Measurements from ENCODE around the gene XRCC5. TPM values are rescaled to one million over a fixed set of nuclear protein-coding genes. Genes with fewer than 3 reads are reported as not detected.
"Not testable (repeated sequence)": the region's sequence is repeated elsewhere in the genome, so short reads cannot be mapped to it uniquely, and the experiment has no call there.

Gene XRCC5
- total RNA-seq, 1 donor from 2014 or later, result 430 TPM

GRCh38 chr2:216202626-216203250, 93.6 kb downstream of the XRCC5 start:
- H3K27ac Mint-ChIP-seq, result peak overlapping the region; percentile 25

GRCh38 chr2:216205486-216205885, 96.3 kb downstream of the XRCC5 start:
- intact Hi-C loops (cut with micrococcal nuclease), result no loop called here
- no peak for DNase-seq (ENCODE audit: low spot score)
- H3K4me1 Mint-ChIP-seq (ENCODE audit: low read depth), result peaks cover 77% of the 10 kb centered on the region

More at GRCh38 chr2:216202626-216203250, 93.6 kb downstream of the XRCC5 start:
- Mint-ChIP-seq H3K36me3 (ENCODE audit: low read depth) (peaks cover 86% of the 10 kb centered on the region), H3K9me3 (no peaks in the 10 kb centered on the region), H3K4me1 (ENCODE audit: low read depth) (peaks cover 69% of the 10 kb centered on the region), H3K27me3 (ENCODE audit: insufficient read depth) (no peaks in the 10 kb centered on the region), H3K4me3 (no peak overlapping the region)
- DNase-seq (ENCODE audit: low spot score), result no peak
- intact Hi-C loops (cut with micrococcal nuclease), result no loop called here

GRCh38 chr2:216206041-216206703, 97.0 kb downstream of the XRCC5 start:
- peaks cover 79% of the 10 kb centered on the region for H3K4me1 Mint-ChIP-seq (ENCODE audit: low read depth)

More at GRCh38 chr2:216205486-216205885, 96.3 kb downstream of the XRCC5 start:
- Mint-ChIP-seq H3K27ac (peak overlapping the region; percentile 87), H3K9me3 (no peaks in the 10 kb centered on the region), H3K36me3 (ENCODE audit: low read depth) (peaks cover 77% of the 10 kb centered on the region), H3K27me3 (ENCODE audit: insufficient read depth) (no peaks in the 10 kb centered on the region), H3K4me3 (no peak overlapping the region)

GRCh38 chr2:216206821-216207220, 97.7 kb downstream of the XRCC5 start:
- DNase-seq (ENCODE audit: low spot score), result no peak
- Mint-ChIP-seq H3K27me3 (ENCODE audit: insufficient read depth) (no peaks in the 10 kb centered on the region), H3K9me3 (no peaks in the 10 kb centered on the region), H3K4me1 (ENCODE audit: low read depth) (peaks cover 75% of the 10 kb centered on the region), H3K27ac (peak overlapping the region; percentile 87), H3K36me3 (ENCODE audit: low read depth) (peaks cover 74% of the 10 kb centered on the region), H3K4me3 (no peak overlapping the region)
- intact Hi-C loops (cut with micrococcal nuclease), result loop anchor here (1.0 to 2.0 kb wide), 6 partner anchors 10 to 174 kb away; no protein-coding TSS in a partner anchor

More at GRCh38 chr2:216206041-216206703, 97.0 kb downstream of the XRCC5 start:
- Mint-ChIP-seq H3K9me3 (no peaks in the 10 kb centered on the region), H3K36me3 (ENCODE audit: low read depth) (peaks cover 75% of the 10 kb centered on the region), H3K27me3 (ENCODE audit: insufficient read depth) (no peaks in the 10 kb centered on the region), H3K27ac (peak overlapping the region; percentile 87), H3K4me3 (no peak overlapping the region)
- intact Hi-C loops (cut with micrococcal nuclease), result loop anchor here (1.0 to 2.0 kb wide), 6 partner anchors 11 to 173 kb away; no protein-coding TSS in a partner anchor
- no peak for DNase-seq (ENCODE audit: low spot score)

DNA sequence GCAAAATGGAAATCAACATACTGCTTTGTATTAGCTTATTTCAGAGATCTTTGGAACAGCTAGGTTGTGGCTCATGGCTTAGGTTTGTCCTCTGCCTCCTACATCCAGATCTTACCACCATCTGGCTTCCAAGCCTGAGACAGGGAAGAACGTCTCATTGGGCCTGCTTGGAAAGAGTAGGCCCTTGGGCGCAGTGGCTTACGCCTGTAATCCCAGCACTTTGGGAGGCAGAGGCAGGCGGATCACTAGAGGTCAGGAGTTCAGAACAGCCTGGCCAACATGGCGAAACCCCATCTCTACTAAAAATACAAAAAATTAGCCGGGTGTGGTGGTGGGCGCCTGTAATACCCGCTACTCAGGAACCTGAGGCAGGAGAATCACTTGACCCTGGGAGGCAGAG, 99.5 kb downstream of the XRCC5 start:
- peak overlapping the region; percentile 47 for H3K27ac Mint-ChIP-seq
- H3K9me3 Mint-ChIP-seq; intact Hi-C loops (cut with micrococcal nuclease); DNase-seq (ENCODE audit: low spot score); H3K27me3 Mint-ChIP-seq (ENCODE audit: insufficient read depth); H3K4me3 Mint-ChIP-seq: not testable (repeated sequence)
- peaks cover 59% of the 10 kb centered on the region for H3K4me1 Mint-ChIP-seq (ENCODE audit: low read depth)
- H3K36me3 Mint-ChIP-seq (ENCODE audit: low read depth), result peaks cover 68% of the 10 kb centered on the region

DNA sequence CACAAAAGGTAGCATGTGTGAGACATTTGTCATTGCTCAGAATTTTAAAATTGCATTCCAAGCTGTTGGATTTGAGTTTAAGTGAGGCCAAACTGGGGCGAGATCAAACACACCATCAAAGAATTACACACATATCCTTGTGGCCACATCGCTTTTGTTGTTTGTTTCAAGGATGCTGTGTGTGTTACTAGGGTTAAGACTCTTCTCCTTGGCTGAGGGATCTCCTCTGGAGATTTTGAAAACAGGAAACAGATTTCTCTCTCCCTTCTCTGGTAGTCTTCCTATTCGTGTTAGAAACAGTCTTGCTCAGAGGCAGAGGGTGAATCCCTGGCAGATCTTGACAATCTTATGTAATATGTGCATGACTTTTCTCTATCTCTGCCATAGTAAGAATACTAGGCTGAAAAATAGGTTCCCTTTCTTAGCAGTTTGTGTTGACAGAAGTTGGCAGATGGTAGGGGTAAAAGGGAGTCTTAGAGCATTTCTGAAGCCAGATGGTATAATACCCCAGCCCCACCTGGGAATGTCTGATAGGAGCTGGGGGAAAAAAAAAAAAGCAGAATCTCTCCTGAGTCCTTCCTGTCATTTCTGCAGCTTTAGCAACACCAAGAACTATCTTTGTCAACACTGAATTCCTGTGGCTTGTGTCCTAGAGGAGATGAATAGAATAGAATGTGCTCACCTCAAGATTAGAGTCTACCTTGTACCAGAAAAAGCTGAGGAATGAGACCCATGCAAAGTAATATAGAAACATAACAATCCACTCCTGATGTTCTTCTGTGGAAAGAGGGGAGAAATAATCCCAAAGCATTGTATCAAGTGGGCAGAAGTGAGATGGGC, 101.8 kb downstream of the XRCC5 start:
- H3K4me3 Mint-ChIP-seq, result no peak overlapping the region
- H3K27ac Mint-ChIP-seq, result peak overlapping the region; percentile 26
- H3K27me3 Mint-ChIP-seq (ENCODE audit: insufficient read depth), result no peaks in the 10 kb centered on the region
- intact Hi-C loops (cut with micrococcal nuclease), result no loop called here
- H3K4me1 Mint-ChIP-seq (ENCODE audit: low read depth), result peaks cover 45% of the 10 kb centered on the region
- H3K36me3 Mint-ChIP-seq (ENCODE audit: low read depth), result peaks cover 53% of the 10 kb centered on the region
- DNase-seq (ENCODE audit: low spot score), result no peak
- no peaks in the 10 kb centered on the region for H3K9me3 Mint-ChIP-seq

DNA sequence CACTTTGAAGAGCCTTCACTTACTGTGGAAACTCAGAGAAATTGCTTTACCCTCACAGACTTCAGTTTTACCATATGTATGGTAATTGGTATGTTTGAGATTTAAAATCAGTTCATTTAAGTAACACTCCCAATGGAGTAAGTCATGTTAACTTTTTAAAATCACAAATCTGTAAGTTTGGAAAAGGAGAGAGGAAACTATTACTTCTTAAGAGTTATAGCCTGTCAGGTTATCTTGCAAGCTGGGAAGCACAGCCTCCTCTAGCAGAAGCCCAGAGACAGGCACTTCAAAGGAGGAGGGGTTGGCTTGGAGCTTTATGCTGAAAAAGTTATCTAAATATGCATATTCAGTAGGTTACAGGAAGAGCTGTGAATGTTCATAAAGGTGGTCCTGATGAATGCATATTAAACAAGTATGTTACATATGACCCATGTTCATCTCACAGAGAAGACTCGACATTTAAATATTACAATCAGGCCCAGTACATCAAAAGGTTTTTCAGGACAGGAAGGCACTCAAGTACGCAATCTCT, 102.5 kb downstream of the XRCC5 start:
- intact Hi-C loops (cut with micrococcal nuclease), result no loop called here

DNA sequence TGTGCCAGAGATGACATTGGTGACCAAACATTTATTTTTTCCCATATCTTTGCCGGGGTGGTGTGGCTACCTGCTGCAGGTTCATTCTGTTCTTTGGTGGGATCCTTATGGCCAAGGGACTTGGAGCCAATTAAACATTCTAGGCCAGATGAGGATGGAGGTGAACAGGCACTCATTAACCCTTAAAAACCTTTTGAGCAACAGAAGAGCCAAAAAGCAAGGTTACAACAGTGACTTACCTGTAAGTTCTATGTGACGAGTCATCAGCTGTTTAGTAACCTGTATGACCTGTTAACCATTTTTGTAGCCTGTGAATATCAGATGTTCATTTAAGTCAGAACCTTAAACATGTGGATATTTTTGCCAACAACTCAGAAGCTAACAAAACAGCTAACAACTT, 105.6 kb downstream of the XRCC5 start:
- H3K27ac Mint-ChIP-seq, result no peak overlapping the region
- peaks cover 39% of the 10 kb centered on the region for H3K36me3 Mint-ChIP-seq (ENCODE audit: low read depth)

More for the DNA sequence above, 102.5 kb downstream of the XRCC5 start:
- peaks cover 45% of the 10 kb centered on the region for H3K4me1 Mint-ChIP-seq (ENCODE audit: low read depth)
- no peaks in the 10 kb centered on the region for H3K27me3 Mint-ChIP-seq (ENCODE audit: insufficient read depth)
- H3K27ac Mint-ChIP-seq, result no peak overlapping the region
- H3K9me3 Mint-ChIP-seq, result no peaks in the 10 kb centered on the region
- no peak overlapping the region for H3K4me3 Mint-ChIP-seq
- DNase-seq (ENCODE audit: low spot score), result no peak
- H3K36me3 Mint-ChIP-seq (ENCODE audit: low read depth), result peaks cover 45% of the 10 kb centered on the region

GRCh38 chr2:216215658-216216390, 106.7 kb downstream of the XRCC5 start:
- intact Hi-C loops (cut with micrococcal nuclease), result loop anchor here (5.0 kb wide), 1 partner anchor 451 kb away; no protein-coding TSS in a partner anchor
- Mint-ChIP-seq H3K27ac (peak overlapping the region; percentile 52), H3K9me3 (no peaks in the 10 kb centered on the region)

More for the DNA sequence above, 105.6 kb downstream of the XRCC5 start:
- DNase-seq (ENCODE audit: low spot score), result no peak
- Mint-ChIP-seq H3K27me3 (ENCODE audit: insufficient read depth) (no peaks in the 10 kb centered on the region), H3K9me3 (no peaks in the 10 kb centered on the region), H3K4me1 (ENCODE audit: low read depth) (peaks cover 53% of the 10 kb centered on the region), H3K4me3 (no peak overlapping the region)
- intact Hi-C loops (cut with micrococcal nuclease), result loop anchor here (5.0 kb wide), 1 partner anchor 453 kb away; no protein-coding TSS in a partner anchor

DNA sequence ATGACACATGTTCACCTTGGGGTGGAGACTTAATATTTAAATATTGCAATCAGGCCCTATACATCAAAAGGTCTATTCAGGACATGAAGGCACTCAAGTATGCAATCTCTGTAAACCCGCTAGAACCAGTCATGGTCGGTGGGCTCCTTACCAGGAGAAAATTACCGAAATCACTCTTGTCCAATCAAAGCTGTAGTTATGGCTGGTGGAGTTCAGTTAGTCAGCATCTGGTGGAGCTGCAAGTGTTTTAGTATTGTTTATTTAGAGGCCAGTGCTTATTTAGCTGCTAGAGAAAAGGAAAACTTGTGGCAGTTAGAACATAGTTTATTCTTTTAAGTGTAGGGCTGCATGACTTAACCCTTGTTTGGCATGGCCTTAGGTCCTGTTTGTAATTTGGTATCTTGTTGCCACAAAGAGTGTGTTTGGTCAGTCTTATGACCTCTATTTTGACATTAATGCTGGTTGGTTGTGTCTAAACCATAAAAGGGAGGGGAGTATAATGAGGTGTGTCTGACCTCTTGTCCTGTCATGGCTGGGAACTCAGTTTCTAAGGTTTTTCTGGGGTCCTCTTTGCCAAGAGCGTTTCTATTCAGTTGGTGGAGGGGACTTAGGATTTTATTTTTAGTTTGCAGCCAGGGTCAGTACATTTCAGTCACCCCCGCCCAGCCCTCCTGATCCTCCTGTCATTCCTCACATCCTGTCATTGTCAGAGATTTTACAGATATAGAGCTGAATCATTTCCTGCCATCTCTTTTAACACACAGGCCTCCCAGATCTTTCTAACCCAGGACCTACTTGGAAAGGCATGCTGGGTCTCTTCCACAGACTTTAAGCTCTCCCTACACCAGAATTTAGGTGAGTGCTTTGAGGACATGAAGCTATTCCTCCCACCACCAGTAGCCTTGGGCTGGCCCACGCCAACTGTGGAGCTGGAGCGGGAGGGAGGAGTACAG, 108.1 kb downstream of the XRCC5 start:
- intact Hi-C loops (cut with micrococcal nuclease), result loop anchor here (1.0 to 5.0 kb wide), 2 partner anchors 11 to 450 kb away; no protein-coding TSS in a partner anchor
- peak overlapping the region; percentile 45 for H3K27ac Mint-ChIP-seq
- peak overlapping the region; percentile 5 for H3K4me3 Mint-ChIP-seq
- H3K4me1 Mint-ChIP-seq (ENCODE audit: low read depth), result peaks cover 61% of the 10 kb centered on the region
- H3K9me3 Mint-ChIP-seq, result no peaks in the 10 kb centered on the region
- no peak for DNase-seq (ENCODE audit: low spot score)
- peaks cover 38% of the 10 kb centered on the region for H3K36me3 Mint-ChIP-seq (ENCODE audit: low read depth)
- no peaks in the 10 kb centered on the region for H3K27me3 Mint-ChIP-seq (ENCODE audit: insufficient read depth)

More at GRCh38 chr2:216215658-216216390, 106.7 kb downstream of the XRCC5 start:
- no peak for DNase-seq (ENCODE audit: low spot score)
- H3K4me3 Mint-ChIP-seq, result no peak overlapping the region
- no peaks in the 10 kb centered on the region for H3K27me3 Mint-ChIP-seq (ENCODE audit: insufficient read depth)
- peaks cover 53% of the 10 kb centered on the region for H3K4me1 Mint-ChIP-seq (ENCODE audit: low read depth)
- peaks cover 40% of the 10 kb centered on the region for H3K36me3 Mint-ChIP-seq (ENCODE audit: low read depth)

DNA sequence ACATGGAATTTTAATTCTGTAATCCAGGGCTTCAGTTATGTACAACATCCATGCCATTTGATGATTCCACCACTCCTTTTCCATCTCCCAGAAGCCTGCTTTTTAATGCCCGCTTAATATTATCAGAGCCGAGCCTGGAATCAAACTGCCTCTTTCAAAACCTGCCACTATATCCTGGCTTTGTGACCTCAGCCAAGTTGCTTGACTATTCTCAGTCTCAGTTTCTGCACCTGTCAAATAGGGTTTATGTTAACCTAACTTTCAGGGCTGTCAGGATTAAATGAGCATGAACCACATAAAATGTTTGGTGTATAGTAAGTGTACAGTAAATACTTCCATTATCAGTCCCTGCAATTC, 108.7 kb downstream of the XRCC5 start:
- Mint-ChIP-seq H3K27me3 (ENCODE audit: insufficient read depth) (no peaks in the 10 kb centered on the region), H3K4me3 (peak overlapping the region; percentile 5), H3K4me1 (ENCODE audit: low read depth) (peaks cover 68% of the 10 kb centered on the region), H3K27ac (peak overlapping the region; percentile 45), H3K9me3 (no peaks in the 10 kb centered on the region), H3K36me3 (ENCODE audit: low read depth) (peaks cover 36% of the 10 kb centered on the region)
- intact Hi-C loops (cut with micrococcal nuclease), result loop anchor here (1.0 to 5.0 kb wide), 2 partner anchors 12 to 449 kb away; no protein-coding TSS in a partner anchor
- no peak for DNase-seq (ENCODE audit: low spot score)

All from activated T-helper 1 cell treated with anti-CD3 and anti-CD28 coated beads, Interleukin-12 subunit alpha, Interleukin-12 subunit beta, Interleukin-2, Interleukin-4 antibody, amounts not matched to agents 30 ng/mL and 10 ng/mL and 1 ng/mL, durations not matched to agents 14 hours and 24 hours and 36 hours (primary cell).